ENCODE data around the gene NGEF. TPM values are rescaled to one million over a fixed set of nuclear protein-coding genes. Genes with fewer than 3 reads are reported as not detected.
"Not testable (repeated sequence)": the region's sequence is repeated elsewhere in the genome, so short reads cannot be mapped to it uniquely, and the experiment has no call there.

Gene NGEF
- total RNA-seq, 4 donors from 2014 or later = 0.29 to 18.4 (median 5.2) TPM

- no peak overlapping the region for H3K27ac ChIP-seq
- H3K36me3 ChIP-seq = no peaks in the 10 kb centered on the region
- no peak for DNase-seq
- H3K4me1 ChIP-seq = no peaks in the 10 kb centered on the region
- no peaks in the 10 kb centered on the region for H3K27me3 ChIP-seq
- no peak overlapping the region for H3K4me3 ChIP-seq
- no peaks in the 10 kb centered on the region for H3K9me3 ChIP-seq
- intact Hi-C loops (cut with DNase I; ENCODE audit: low total_unique reads) = no loop called here
- TF ChIP-seq CTCF (IDR thresholded peaks at IDR 0.05) = no peak
- TF ChIP-seq POLR2A (IDR thresholded peaks at IDR 0.05) = no peak
These were observed 101.3 kb downstream of the NGEF start for GRCh38 chr2:232911712-232912277.

- no peaks in the 10 kb centered on the region for H3K36me3 ChIP-seq
- intact Hi-C loops (cut with DNase I; ENCODE audit: low total_unique reads) = no loop called here
- H3K9me3 ChIP-seq = no peaks in the 10 kb centered on the region
- no peaks in the 10 kb centered on the region for H3K4me1 ChIP-seq
- H3K4me3 ChIP-seq = no peak overlapping the region
- H3K27ac ChIP-seq = no peak overlapping the region
- TF ChIP-seq CTCF (IDR thresholded peaks at IDR 0.05) (no peak), POLR2A (IDR thresholded peaks at IDR 0.05) (no peak)
- H3K27me3 ChIP-seq = no peaks in the 10 kb centered on the region
- no peak for DNase-seq
These were observed 102.7 kb downstream of the NGEF start for GRCh38 chr2:232910376-232910775.

GRCh38 chr2:232908695-232909094, 104.4 kb downstream of the NGEF start:
- H3K27ac ChIP-seq = no peak overlapping the region
- intact Hi-C loops (cut with DNase I; ENCODE audit: low total_unique reads) = no loop called here
- no peaks in the 10 kb centered on the region for H3K36me3 ChIP-seq
- no peaks in the 10 kb centered on the region for H3K27me3 ChIP-seq
- TF ChIP-seq POLR2A (IDR thresholded peaks at IDR 0.05) = no peak
- TF ChIP-seq CTCF (IDR thresholded peaks at IDR 0.05) = no peak
- no peak overlapping the region for H3K4me3 ChIP-seq
- H3K9me3 ChIP-seq = no peaks in the 10 kb centered on the region
- no peak for DNase-seq
- no peaks in the 10 kb centered on the region for H3K4me1 ChIP-seq

- H3K4me1 ChIP-seq; H3K4me3 ChIP-seq; intact Hi-C loops (cut with DNase I; ENCODE audit: low total_unique reads); H3K9me3 ChIP-seq; H3K27ac ChIP-seq; DNase-seq; H3K36me3 ChIP-seq; H3K27me3 ChIP-seq: not testable (repeated sequence)
These were observed 105.4 kb downstream of the NGEF start for GRCh38 chr2:232907718-232908085.

- H3K27ac ChIP-seq; H3K27me3 ChIP-seq; H3K4me3 ChIP-seq; intact Hi-C loops (cut with DNase I; ENCODE audit: low total_unique reads); H3K36me3 ChIP-seq; H3K4me1 ChIP-seq; DNase-seq; H3K9me3 ChIP-seq: not testable (repeated sequence)
These were observed 106.0 kb downstream of the NGEF start for GRCh38 chr2:232906867-232907717.

GRCh38 chr2:232903989-232904388, 109.1 kb downstream of the NGEF start:
- no peak for TF ChIP-seq CTCF (IDR thresholded peaks at IDR 0.05)
- no peak for TF ChIP-seq POLR2A (IDR thresholded peaks at IDR 0.05)
- intact Hi-C loops (cut with DNase I; ENCODE audit: low total_unique reads) = no loop called here
- no peak for DNase-seq
- no peaks in the 10 kb centered on the region for H3K27me3 ChIP-seq
- H3K9me3 ChIP-seq = no peaks in the 10 kb centered on the region
- H3K27ac ChIP-seq = no peak overlapping the region
- no peaks in the 10 kb centered on the region for H3K4me1 ChIP-seq
- H3K36me3 ChIP-seq = no peaks in the 10 kb centered on the region
- no peak overlapping the region for H3K4me3 ChIP-seq

All from uterus (tissue), 4 donors.